HEK293 (cell line): ENCODE results near the gene DPCD.

Source experiments
- CTCF ChIA-PET: fragments of 350-600 bp; formaldehyde crosslinking; extraction: SDS; loops from one replicate; lab custom pipeline; 2021; ENCODE audit warnings: antibody characterized with exemption; lab: Yijun Ruan, JAX
- POLR2A ChIA-PET: fragments of 300-600 bp; formaldehyde crosslinking; extraction: SDS; loops from one replicate; lab custom pipeline; 2020; ENCODE audit warnings: antibody characterized with exemption, inconsistent platforms; lab: Yijun Ruan, JAX
- H3K27ac ChIP-seq: fragments of 200-500 bp; sonication (Bioruptor generic); 2 replicates; pipeline ENCODE4 v1.5.1; 2014; ENCODE audit warnings: low read depth, low read length, control low read depth, inconsistent platforms; ENCODE audit errors: extremely low read depth
- H3K36me3 ChIP-seq, 2 experiments: fragments of 200-500 bp in 1 of 2; sonication (Bioruptor generic) in 1 of 2; 1 replicate in 1 of 2; 2 replicates in 1 of 2; pipeline ENCODE4 v1.5.1; 2014 to 2017; ENCODE audit warnings: inconsistent platforms in 2 of 2, low read length in 2 of 2; ENCODE audit not compliant: control insufficient read depth in 2 of 2, insufficient read depth in 1 of 2
- H3K4me1 ChIP-seq: fragments of 200-500 bp; sonication (Bioruptor generic); 2 replicates; pipeline ENCODE4 v1.5.1; 2014; ENCODE audit warnings: mild to moderate bottlenecking, low read length, inconsistent platforms; ENCODE audit not compliant: control insufficient read depth, insufficient read depth
- H3K4me3 ChIP-seq: 2 replicates; pipeline ENCODE4 v1.5.1; 2011; ENCODE audit warnings: low read depth, mild to moderate bottlenecking, control low read depth, low read length, moderate library complexity
- H3K9me3 ChIP-seq: fragments of 200-500 bp; sonication (Bioruptor generic); 2 replicates; pipeline ENCODE4 v1.5.1; 2014; ENCODE audit warnings: low read depth, low read length, inconsistent platforms; ENCODE audit not compliant: control insufficient read depth, insufficient read depth
- KLF7 ChIP-seq: fragments of 450-650 bp; formaldehyde crosslinking; IDR thresholded peaks from 2 replicates; pipeline ENCODE4 v1.5.1; 2016; ENCODE audit warnings: missing biosample characterization, missing genetic modification characterization, borderline replicate concordance
- MYNN ChIP-seq: fragments of 450-650 bp; formaldehyde crosslinking; IDR thresholded peaks from 2 replicates; pipeline ENCODE4 v1.5.1; 2016; ENCODE audit warnings: missing biosample characterization, missing genetic modification characterization, borderline replicate concordance
- SCRT1 ChIP-seq: fragments of 450-650 bp; formaldehyde crosslinking; IDR thresholded peaks from 2 replicates; pipeline ENCODE4 v1.5.1; 2016; ENCODE audit warnings: missing biosample characterization, missing genetic modification characterization, borderline replicate concordance
- SCRT2 ChIP-seq: fragments of 450-650 bp; formaldehyde crosslinking; IDR thresholded peaks from 2 replicates; pipeline ENCODE4 v1.5.1; 2016; ENCODE audit warnings: missing biosample characterization, missing genetic modification characterization
- SETDB1 ChIP-seq: IDR thresholded peaks from one replicate; pipeline ENCODE4 v1.6.1; 2017; ENCODE audit warnings: mild to moderate bottlenecking, low read length, moderate library complexity, mixed read lengths; ENCODE audit not compliant: insufficient read length
- TCF7L2 ChIP-seq: IDR thresholded peaks from 2 replicates; pipeline ENCODE4 v1.6.1; 2011; ENCODE audit warnings: low read depth, mild to moderate bottlenecking, inconsistent platforms, low read length, moderate library complexity, borderline replicate concordance
- WT1 ChIP-seq: fragments of 450-650 bp; formaldehyde crosslinking; IDR thresholded peaks from 2 replicates; pipeline ENCODE4 v1.5.1; 2016; ENCODE audit warnings: missing biosample characterization, missing genetic modification characterization
- ZBTB1 ChIP-seq: fragments of 450-650 bp; formaldehyde crosslinking; IDR thresholded peaks from 2 replicates; pipeline ENCODE4 v1.5.1; 2016; ENCODE audit warnings: missing biosample characterization, missing genetic modification characterization
- ZNF133 ChIP-seq: fragments of 450-650 bp; formaldehyde crosslinking; IDR thresholded peaks from 2 replicates; pipeline ENCODE4 v1.5.1; 2016; ENCODE audit warnings: missing biosample characterization, missing genetic modification characterization
- ZNF211 ChIP-seq: fragments of 450-650 bp; formaldehyde crosslinking; IDR thresholded peaks from 2 replicates; pipeline ENCODE4 v1.5.1; 2016; ENCODE audit warnings: low read depth, missing biosample characterization, missing genetic modification characterization
- ZNF239 ChIP-seq: fragments of 450-650 bp; formaldehyde crosslinking; IDR thresholded peaks from 2 replicates; pipeline ENCODE4 v1.5.1; 2016; ENCODE audit warnings: missing biosample characterization, missing genetic modification characterization
- ZNF394 ChIP-seq: fragments of 450-650 bp; formaldehyde crosslinking; IDR thresholded peaks from 2 replicates; pipeline ENCODE4 v1.5.1; 2016; ENCODE audit warnings: missing biosample characterization, missing genetic modification characterization, mild to moderate bottlenecking, moderate library complexity, borderline replicate concordance
- ZNF398 ChIP-seq: fragments of 450-650 bp; formaldehyde crosslinking; IDR thresholded peaks from 2 replicates; pipeline ENCODE4 v1.5.1; 2017; ENCODE audit warnings: missing biosample characterization, missing genetic modification characterization
- ZNF585B ChIP-seq: fragments of 450-650 bp; formaldehyde crosslinking; IDR thresholded peaks from 2 replicates; pipeline ENCODE4 v1.5.1; 2016; ENCODE audit warnings: missing biosample characterization, missing genetic modification characterization
- ZNF623 ChIP-seq: fragments of 450-650 bp; formaldehyde crosslinking; IDR thresholded peaks from 2 replicates; pipeline ENCODE4 v1.5.1; 2016; ENCODE audit warnings: missing biosample characterization, missing genetic modification characterization
- ZNF701 ChIP-seq: fragments of 450-650 bp; formaldehyde crosslinking; IDR thresholded peaks from 2 replicates; pipeline ENCODE4 v1.5.1; 2016; ENCODE audit warnings: missing biosample characterization, missing genetic modification characterization
- ZNF776 ChIP-seq: fragments of 450-650 bp; formaldehyde crosslinking; IDR thresholded peaks from 2 replicates; pipeline ENCODE4 v1.5.0; 2017; ENCODE audit warnings: missing biosample characterization, missing genetic modification characterization, borderline replicate concordance
- ZNF792 ChIP-seq: fragments of 450-650 bp; formaldehyde crosslinking; IDR thresholded peaks from 2 replicates; pipeline ENCODE4 v1.5.1; 2016; ENCODE audit warnings: missing biosample characterization, missing genetic modification characterization
- ZSCAN4 ChIP-seq: fragments of 450-650 bp; formaldehyde crosslinking; IDR thresholded peaks from 2 replicates; pipeline ENCODE4 v1.5.1; 2017; ENCODE audit warnings: missing biosample characterization, missing genetic modification characterization
- TF ChIP-seq, protein P1 (sequence below): fragments of 450-650 bp; formaldehyde crosslinking; IDR thresholded peaks from 2 replicates; pipeline ENCODE4 v1.5.1; 2016; ENCODE audit warnings: missing biosample characterization, missing genetic modification characterization
- TF ChIP-seq, protein P2 (sequence below): fragments of 450-650 bp; formaldehyde crosslinking; IDR thresholded peaks from 2 replicates; pipeline ENCODE4 v1.5.1; 2016; ENCODE audit warnings: missing biosample characterization, missing genetic modification characterization, borderline replicate concordance
- TF ChIP-seq, protein P3 (sequence below): fragments of 450-650 bp; formaldehyde crosslinking; IDR thresholded peaks from 2 replicates; pipeline ENCODE4 v1.5.1; 2016; ENCODE audit warnings: missing biosample characterization, missing genetic modification characterization

The DPCD gene

DNA sequence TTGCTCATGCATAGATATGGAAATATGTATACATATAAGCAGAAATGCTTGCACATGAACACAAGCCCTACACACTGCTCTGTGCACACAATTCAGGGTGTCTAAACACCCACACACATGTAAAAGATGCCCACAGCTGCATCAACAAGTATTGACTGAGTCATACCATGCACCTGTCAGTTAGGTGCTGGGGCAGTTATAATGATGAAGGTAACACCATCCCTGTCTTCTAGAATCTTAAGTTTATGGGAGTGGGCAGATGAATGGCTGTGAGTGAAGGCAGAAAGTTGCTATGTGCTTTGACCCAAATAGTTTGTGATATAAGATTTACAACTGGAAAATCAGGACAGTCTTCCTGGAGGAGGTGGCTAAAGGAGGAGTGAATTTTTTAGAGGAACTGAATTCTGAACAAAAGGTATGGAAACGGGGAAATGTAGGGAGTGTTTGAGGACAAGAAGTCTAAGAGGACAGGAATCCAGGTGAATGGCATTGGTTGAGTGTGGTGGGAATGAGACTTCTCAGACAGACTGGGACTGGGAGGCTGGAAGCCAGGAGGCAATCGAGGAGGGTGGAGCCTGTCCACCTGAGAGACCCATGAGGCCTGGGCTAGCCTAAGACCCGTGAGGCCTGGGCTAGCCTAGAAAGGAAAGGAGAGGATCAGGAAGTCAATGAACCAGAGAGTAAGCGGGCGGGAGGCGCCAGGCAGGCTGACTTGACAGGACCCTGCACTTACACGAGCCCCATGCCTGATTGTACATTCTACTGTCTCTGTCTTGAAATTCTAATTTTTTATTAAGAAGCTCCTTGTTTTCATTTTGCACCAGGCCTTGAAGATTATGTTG lies 20.7 kb upstream of the DPCD start (continued):
- TF ChIP-seq KLF7 (tag by site-specific recombination) (no peak), ZNF239 (tag by site-specific recombination) (no peak), TCF7L2 (no peak), MYNN (tag by site-specific recombination) (no peak), ZNF792 (tag by site-specific recombination) (no peak), SCRT2 (tag by site-specific recombination) (peak; percentile 91)
- TF ChIP-seq, protein P1, sequence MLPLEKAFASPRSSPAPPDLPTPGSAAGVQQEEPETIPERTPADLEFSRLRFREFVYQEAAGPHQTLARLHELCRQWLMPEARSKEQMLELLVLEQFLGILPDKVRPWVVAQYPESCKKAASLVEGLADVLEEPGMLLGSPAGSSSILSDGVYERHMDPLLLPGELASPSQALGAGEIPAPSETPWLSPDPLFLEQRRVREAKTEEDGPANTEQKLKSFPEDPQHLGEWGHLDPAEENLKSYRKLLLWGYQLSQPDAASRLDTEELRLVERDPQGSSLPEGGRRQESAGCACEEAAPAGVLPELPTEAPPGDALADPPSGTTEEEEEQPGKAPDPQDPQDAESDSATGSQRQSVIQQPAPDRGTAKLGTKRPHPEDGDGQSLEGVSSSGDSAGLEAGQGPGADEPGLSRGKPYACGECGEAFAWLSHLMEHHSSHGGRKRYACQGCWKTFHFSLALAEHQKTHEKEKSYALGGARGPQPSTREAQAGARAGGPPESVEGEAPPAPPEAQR (tag by site-specific recombination): no peak

GRCh38 chr10:101568054-101568745 lies 19.9 kb upstream of the DPCD start:
- ChIA-PET POLR2A (interaction anchor here (0.6 to 1.5 kb wide), 2 partner anchors 273 kb away, joined by 3 read pairs; no protein-coding TSS in a partner anchor), CTCF (interaction anchor here (0.6 to 1.6 kb wide), 6 partner anchors 16 to 407 kb away, joined by 3 to 16 read pairs (median 3); no protein-coding TSS in a partner anchor)
- H3K27ac ChIP-seq: no peak overlapping the region
- TF ChIP-seq ZNF398 (tag by site-specific recombination) (no peak), ZBTB1 (no peak), ZNF776 (tag by site-specific recombination) (no peak), ZNF394 (0 out of 2 replicates have a peak, but pooled peaks have one; percentile 26)
- TF ChIP-seq, protein P2, sequence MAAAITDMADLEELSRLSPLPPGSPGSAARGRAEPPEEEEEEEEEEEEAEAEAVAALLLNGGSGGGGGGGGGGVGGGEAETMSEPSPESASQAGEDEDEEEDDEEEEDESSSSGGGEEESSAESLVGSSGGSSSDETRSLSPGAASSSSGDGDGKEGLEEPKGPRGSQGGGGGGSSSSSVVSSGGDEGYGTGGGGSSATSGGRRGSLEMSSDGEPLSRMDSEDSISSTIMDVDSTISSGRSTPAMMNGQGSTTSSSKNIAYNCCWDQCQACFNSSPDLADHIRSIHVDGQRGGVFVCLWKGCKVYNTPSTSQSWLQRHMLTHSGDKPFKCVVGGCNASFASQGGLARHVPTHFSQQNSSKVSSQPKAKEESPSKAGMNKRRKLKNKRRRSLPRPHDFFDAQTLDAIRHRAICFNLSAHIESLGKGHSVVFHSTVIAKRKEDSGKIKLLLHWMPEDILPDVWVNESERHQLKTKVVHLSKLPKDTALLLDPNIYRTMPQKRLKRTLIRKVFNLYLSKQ (tag by site-specific recombination): no peak
- 0 out of 2 replicates have a peak, but pooled peaks cover 2% of the 10 kb centered on the region for H3K9me3 ChIP-seq
- H3K4me3 ChIP-seq: no peak overlapping the region
- H3K4me1 ChIP-seq: peaks cover 3% of the 10 kb centered on the region
- H3K36me3 ChIP-seq: no peaks in the 10 kb centered on the region

GRCh38 chr10:101569323-101569621 lies 18.8 kb upstream of the DPCD start:
- ChIA-PET POLR2A (interaction anchor here (1.5 kb wide), 2 partner anchors 38 to 274 kb away, joined by 3 read pairs; no protein-coding TSS in a partner anchor), CTCF (interaction anchor here (0.5 to 3.8 kb wide), 26 partner anchors 11 to 709 kb away, joined by 3 to 77 read pairs (median 4); no protein-coding TSS in a partner anchor)
- H3K27ac ChIP-seq: no peak overlapping the region
- peaks cover 3% of the 10 kb centered on the region for H3K4me1 ChIP-seq
- no peaks in the 10 kb centered on the region for H3K36me3 ChIP-seq
- H3K9me3 ChIP-seq: 0 out of 2 replicates have a peak, but pooled peaks cover 2% of the 10 kb centered on the region
- H3K4me3 ChIP-seq: peak overlapping the region; percentile 65
- TF ChIP-seq ZNF623 (tag by site-specific recombination) (no peak), ZNF133 (no peak), ZNF394 (no peak), SCRT1 (tag by site-specific recombination) (no peak), ZNF585B (tag by site-specific recombination) (no peak), SETDB1 (no peak), WT1 (no peak), ZSCAN4 (tag by site-specific recombination) (no peak), ZNF211 (tag by site-specific recombination) (no peak), ZNF701 (tag by site-specific recombination) (no peak)
- TF ChIP-seq, protein P3, sequence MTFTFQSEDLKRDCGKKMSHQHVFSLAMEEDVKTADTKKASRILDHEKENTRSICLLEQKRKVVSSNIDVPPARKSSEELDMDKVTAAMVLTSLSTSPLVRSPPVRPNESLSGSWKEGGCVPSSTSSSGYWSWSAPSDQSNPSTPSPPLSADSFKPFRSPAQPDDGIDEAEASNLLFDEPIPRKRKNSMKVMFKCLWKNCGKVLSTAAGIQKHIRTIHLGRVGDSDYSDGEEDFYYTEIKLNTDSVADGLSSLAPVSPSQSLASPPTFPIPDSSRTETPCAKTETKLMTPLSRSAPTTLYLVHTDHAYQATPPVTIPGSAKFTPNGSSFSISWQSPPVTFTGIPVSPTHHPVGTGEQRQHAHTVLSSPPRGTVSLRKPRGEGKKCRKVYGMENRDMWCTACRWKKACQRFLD (tag by site-specific recombination): no peak
- TF ChIP-seq, protein P1 (tag by site-specific recombination): no peak
